Calu3 (cell line): ENCODE measurements around the gene DSCAM. TPM values are rescaled to one million over a fixed set of nuclear protein-coding genes. Genes with fewer than 3 reads are reported as not detected.

ENCODE experiments used
- BruUV-seq: library from RNA; stranded (reverse); fragments of 400-500 nt; replicated peaks from 2 replicates; lab custom pipeline; 2021; lab: Mats Ljungman, UMichigan
- CTCF ChIA-PET: fragments of 300-600 bp; sonication (Branson Sonifier 250); formaldehyde crosslinking; loops from one replicate; lab custom pipeline; 2022; ENCODE audit warnings: antibody characterized with exemption; lab: Charles Lee
- DNase-seq: peaks from one replicate; pipeline ENCODE4 v3.0.0; 2022
- H3K27ac Mint-ChIP-seq: one replicate; pipeline ENCODE4 v1.8.0; 2022; ENCODE audit warnings: mixed read lengths; ENCODE audit not compliant: unreplicated experiment
- H3K27me3 Mint-ChIP-seq: one replicate; pipeline ENCODE4 v1.8.0; 2022; ENCODE audit warnings: mixed read lengths; ENCODE audit not compliant: unreplicated experiment
- H3K36me3 Mint-ChIP-seq: one replicate; pipeline ENCODE4 v1.8.0; 2022; ENCODE audit warnings: mild to moderate bottlenecking, moderate library complexity, mixed read lengths; ENCODE audit not compliant: insufficient read depth, unreplicated experiment
- H3K4me1 Mint-ChIP-seq: one replicate; pipeline ENCODE4 v1.8.0; 2022; ENCODE audit warnings: mild to moderate bottlenecking, low read depth, mixed read lengths; ENCODE audit not compliant: unreplicated experiment
- H3K4me3 Mint-ChIP-seq: one replicate; pipeline ENCODE4 v1.8.0; 2022; ENCODE audit warnings: mild to moderate bottlenecking, low read depth, moderate library complexity, mixed read lengths; ENCODE audit not compliant: unreplicated experiment
- H3K9me3 Mint-ChIP-seq: one replicate; pipeline ENCODE4 v1.8.0; 2022; ENCODE audit warnings: low read depth, mixed read lengths; ENCODE audit not compliant: unreplicated experiment
- intact Hi-C: fragments of 100-400 bp; cut with micrococcal nuclease; formaldehyde crosslinking; loops from one replicate; pipeline ENCODE4 v1.10.0; 2022; ENCODE audit not compliant: unreplicated experiment
- total RNA-seq: library from RNA; stranded (reverse); gene quantifications from 2 replicates; pipeline ENCODE4 v1.2.3, GENCODE V29; 2022
- TF ChIP-seq, protein P1 (sequence below): fragments of 200-600 bp; IDR thresholded peaks from one replicate; pipeline ENCODE4 v1.8.0; 2022; ENCODE audit warnings: antibody characterized with exemption; ENCODE audit not compliant: unreplicated experiment

Gene DSCAM
- total RNA-seq, 1 experiment from 2014 or later, result not detected

DNA sequence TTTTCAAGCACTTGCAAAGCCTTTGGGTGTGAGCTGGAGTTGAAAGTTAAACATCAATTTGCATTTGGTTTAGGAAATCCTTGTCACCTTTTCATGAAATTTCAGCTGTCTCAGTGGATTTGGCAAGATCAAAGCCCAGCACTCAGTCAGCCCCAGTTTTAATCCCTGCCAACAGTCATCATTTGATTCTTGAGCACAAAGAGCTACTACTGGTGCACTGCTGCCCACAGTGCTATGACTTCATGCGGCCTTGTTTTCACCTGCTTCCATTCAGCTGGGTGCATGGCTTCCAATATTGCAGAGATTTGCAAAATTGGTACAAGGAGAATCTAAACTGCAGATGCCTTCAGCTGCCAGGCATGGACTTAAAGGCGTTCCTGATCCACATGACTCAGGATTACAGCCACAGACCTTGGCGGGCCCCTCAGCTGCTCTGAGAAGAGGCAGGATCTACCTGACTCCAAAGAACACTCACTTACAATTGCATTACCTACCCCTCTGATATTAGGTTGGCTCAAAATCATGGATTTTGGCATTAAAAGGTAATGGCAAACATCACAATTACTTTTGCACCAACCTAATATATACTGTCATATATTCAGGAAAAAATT lies 259.1 kb downstream of the DSCAM start:
- no TSS peak for BruUV-seq
- TF ChIP-seq, protein P1, sequence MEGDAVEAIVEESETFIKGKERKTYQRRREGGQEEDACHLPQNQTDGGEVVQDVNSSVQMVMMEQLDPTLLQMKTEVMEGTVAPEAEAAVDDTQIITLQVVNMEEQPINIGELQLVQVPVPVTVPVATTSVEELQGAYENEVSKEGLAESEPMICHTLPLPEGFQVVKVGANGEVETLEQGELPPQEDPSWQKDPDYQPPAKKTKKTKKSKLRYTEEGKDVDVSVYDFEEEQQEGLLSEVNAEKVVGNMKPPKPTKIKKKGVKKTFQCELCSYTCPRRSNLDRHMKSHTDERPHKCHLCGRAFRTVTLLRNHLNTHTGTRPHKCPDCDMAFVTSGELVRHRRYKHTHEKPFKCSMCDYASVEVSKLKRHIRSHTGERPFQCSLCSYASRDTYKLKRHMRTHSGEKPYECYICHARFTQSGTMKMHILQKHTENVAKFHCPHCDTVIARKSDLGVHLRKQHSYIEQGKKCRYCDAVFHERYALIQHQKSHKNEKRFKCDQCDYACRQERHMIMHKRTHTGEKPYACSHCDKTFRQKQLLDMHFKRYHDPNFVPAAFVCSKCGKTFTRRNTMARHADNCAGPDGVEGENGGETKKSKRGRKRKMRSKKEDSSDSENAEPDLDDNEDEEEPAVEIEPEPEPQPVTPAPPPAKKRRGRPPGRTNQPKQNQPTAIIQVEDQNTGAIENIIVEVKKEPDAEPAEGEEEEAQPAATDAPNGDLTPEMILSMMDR, result no peak
- CTCF ChIA-PET, result no interaction called here
- intact Hi-C loops, result no loop called here
- Mint-ChIP-seq H3K4me3 (no peak overlapping the region), H3K9me3 (peaks cover 9% of the 10 kb centered on the region), H3K27me3 (no peaks in the 10 kb centered on the region), H3K27ac (no peak overlapping the region), H3K36me3 (no peaks in the 10 kb centered on the region), H3K4me1 (no peaks in the 10 kb centered on the region)
- no peak for DNase-seq

DNA sequence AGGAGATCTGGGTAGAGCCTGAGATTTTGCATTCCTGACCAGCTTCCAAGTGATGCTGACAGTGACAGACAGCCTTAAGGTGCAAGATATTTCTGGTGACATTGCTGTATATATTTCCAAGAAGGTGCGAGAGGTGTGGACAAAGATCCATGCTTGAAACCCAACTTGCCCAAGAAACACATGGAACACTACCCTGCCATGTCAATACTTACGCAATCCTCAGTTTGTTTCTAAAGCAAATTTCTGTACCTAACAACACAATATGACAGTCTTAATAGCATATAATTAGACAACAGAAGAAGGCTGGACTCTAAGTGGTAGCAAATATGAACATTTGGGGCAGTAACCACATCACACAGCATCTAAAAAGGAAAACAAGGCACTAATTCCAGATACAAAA lies 260.4 kb downstream of the DSCAM start:
- DNase-seq, result no peak
- TF ChIP-seq, protein P1, result no peak
- H3K4me3 Mint-ChIP-seq, result no peak overlapping the region
- no peaks in the 10 kb centered on the region for H3K27me3 Mint-ChIP-seq
- H3K9me3 Mint-ChIP-seq, result peaks cover 4% of the 10 kb centered on the region
- BruUV-seq, result no TSS peak
- CTCF ChIA-PET, result no interaction called here
- intact Hi-C loops, result no loop called here
- no peaks in the 10 kb centered on the region for H3K4me1 Mint-ChIP-seq
- H3K27ac Mint-ChIP-seq, result no peak overlapping the region
- H3K36me3 Mint-ChIP-seq, result no peaks in the 10 kb centered on the region

DNA sequence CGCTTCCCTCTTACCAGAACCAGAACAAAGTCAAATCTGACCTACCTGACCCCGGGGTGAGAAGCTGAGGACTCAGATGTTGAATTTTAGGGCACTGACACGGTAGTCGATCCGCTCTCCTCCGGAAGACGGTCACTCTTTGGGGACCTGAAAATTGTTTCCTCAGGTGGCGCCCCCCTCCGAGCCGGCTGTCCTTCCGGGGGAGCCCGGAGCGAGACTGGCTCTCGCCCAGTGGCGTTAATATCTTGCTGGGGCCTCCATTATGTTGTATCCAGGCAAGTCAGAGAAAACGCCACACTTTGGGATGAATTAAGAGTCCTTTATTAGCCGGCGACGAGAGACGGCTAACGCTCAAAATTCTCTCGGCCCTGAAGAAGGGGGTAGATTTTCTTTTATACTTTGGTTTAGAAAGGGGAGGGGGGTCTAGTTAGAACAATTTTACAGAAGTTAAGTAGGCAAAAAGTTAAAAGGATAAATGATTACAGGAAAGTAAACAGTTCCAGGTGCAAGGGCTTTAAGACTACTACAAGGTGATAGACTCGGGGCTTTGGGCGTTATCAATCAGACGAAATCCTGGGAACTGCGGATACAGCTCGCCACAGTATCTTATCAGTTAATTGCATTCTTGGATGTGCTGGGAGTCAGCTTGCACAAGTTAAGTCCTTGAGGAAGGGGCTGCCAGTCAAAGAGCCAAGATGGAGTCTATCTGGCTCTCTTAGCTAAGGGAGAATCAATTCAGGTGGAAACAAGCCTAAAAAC lies 269.5 kb downstream of the DSCAM start:
- Mint-ChIP-seq H3K9me3 (peaks cover 13% of the 10 kb centered on the region), H3K27ac (no peak overlapping the region), H3K4me1 (no peaks in the 10 kb centered on the region), H3K4me3 (no peak overlapping the region), H3K27me3 (no peaks in the 10 kb centered on the region), H3K36me3 (no peaks in the 10 kb centered on the region)
- CTCF ChIA-PET, result no interaction called here
- intact Hi-C loops, result no loop called here
- no peak for DNase-seq
- TF ChIP-seq, protein P1, result no peak
- no TSS peak for BruUV-seq

DNA sequence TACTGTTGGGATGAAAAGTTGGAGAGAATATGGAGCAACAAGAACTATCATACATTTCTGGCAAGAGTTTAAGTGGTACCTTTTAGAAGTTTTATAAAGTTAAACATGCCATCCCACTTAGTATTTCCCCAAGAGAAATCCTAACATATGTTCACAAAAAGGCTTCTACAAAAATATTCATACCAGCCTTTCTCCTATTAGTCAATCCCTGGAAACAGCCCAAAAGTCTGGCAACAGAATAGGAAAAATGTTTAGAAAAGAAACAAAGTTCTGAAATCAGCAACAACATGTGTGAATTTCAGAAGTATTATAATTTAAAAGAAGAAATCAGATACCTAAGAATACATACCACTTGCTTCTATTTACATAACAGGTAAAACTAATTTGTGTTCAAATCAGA lies 271.0 kb downstream of the DSCAM start:
- BruUV-seq, result no TSS peak
- H3K36me3 Mint-ChIP-seq, result no peaks in the 10 kb centered on the region
- no peak for DNase-seq
- no peaks in the 10 kb centered on the region for H3K27me3 Mint-ChIP-seq
- CTCF ChIA-PET, result no interaction called here
- no peak overlapping the region for H3K4me3 Mint-ChIP-seq
- H3K27ac Mint-ChIP-seq, result no peak overlapping the region
- TF ChIP-seq, protein P1, result no peak
- H3K4me1 Mint-ChIP-seq, result no peaks in the 10 kb centered on the region
- intact Hi-C loops, result no loop called here
- H3K9me3 Mint-ChIP-seq, result peaks cover 13% of the 10 kb centered on the region
